OCI-LY7 (cell line): Measurements from ENCODE around the gene ERP44.

Experiments
- EZH2phosphoT487 ChIP-seq: fragments of 200-600 bp; sonication (generic); IDR thresholded peaks from 2 replicates; pipeline ENCODE4 v1.6.1; 2018; ENCODE audit warnings: low read depth, borderline replicate concordance, mild to moderate bottlenecking, mixed run types, antibody characterized with exemption, low read length, moderate library complexity, mixed read lengths
- TF ChIP-seq, protein P1 (sequence below): fragments of 200-600 bp; sonication (generic); conservative IDR thresholded peaks from 2 replicates; pipeline ENCODE4 v1.5.1; 2014; ENCODE audit warnings: mild to moderate bottlenecking, antibody characterized with exemption, low read length, moderate library complexity, mixed read lengths

DNA sequence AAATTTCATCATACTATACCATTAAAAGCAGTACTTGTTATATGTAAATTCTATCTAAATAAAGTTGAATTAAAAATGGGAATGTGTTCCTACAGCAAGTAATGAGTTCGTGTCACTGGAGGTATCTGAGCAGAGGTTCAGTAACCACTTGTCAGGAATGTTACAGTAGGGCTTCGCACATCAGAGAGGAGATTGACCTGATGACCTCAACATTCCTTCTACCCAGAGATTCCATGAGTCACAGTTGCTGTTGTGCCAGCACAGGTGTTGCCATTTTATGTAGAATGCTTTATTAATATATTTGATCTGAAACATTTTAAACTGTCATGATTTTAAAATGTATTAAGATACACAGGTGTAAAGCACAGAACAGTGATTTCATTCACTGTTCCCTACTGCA, 132.1 kb downstream of the ERP44 start:
- TF ChIP-seq, protein P1, sequence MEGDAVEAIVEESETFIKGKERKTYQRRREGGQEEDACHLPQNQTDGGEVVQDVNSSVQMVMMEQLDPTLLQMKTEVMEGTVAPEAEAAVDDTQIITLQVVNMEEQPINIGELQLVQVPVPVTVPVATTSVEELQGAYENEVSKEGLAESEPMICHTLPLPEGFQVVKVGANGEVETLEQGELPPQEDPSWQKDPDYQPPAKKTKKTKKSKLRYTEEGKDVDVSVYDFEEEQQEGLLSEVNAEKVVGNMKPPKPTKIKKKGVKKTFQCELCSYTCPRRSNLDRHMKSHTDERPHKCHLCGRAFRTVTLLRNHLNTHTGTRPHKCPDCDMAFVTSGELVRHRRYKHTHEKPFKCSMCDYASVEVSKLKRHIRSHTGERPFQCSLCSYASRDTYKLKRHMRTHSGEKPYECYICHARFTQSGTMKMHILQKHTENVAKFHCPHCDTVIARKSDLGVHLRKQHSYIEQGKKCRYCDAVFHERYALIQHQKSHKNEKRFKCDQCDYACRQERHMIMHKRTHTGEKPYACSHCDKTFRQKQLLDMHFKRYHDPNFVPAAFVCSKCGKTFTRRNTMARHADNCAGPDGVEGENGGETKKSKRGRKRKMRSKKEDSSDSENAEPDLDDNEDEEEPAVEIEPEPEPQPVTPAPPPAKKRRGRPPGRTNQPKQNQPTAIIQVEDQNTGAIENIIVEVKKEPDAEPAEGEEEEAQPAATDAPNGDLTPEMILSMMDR, result no peak
- no peak for TF ChIP-seq EZH2phosphoT487
